ENCODE data around the gene SLC9A9. TPM values are rescaled to one million over a fixed set of nuclear protein-coding genes. Genes with fewer than 3 reads are reported as not detected.
A peak's percentile ranks its signal among the peaks of the same experiment; 100 is the strongest.

SLC9A9 gene
- total RNA-seq, 1 experiment from 2014 or later: 1.4 TPM

DNA sequence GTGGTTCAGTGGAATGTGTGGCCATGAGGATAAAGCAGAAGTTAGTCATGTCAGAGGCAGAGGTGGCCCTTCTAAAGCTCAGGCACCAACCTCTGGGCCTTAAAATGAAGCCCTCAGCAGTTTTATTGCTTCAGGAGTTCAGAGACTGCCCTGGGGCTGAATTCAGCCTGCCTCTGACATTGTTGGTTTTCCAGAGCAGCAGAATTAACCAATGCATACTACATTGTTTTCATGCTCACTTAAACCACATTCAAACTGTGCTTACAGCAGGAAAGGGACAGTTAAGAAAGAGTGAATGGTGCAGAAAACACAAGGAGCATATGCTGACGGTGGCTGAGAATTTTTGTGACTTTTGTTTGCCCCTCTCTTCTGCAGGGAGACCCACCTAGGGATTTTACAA lies 408.5 kb downstream of the SLC9A9 start:
- Histone ChIP-seq H3K4me3 (ENCODE audit: low read depth, low read length, poor library complexity, severe bottlenecking) (no peak overlapping the region), H3K9me3 (ENCODE audit: low read depth, low read length, poor library complexity, severe bottlenecking) (no peaks in the 10 kb centered on the region), H3K36me3 (ENCODE audit: insufficient read depth, low read length, poor library complexity, severe bottlenecking) (no peaks in the 10 kb centered on the region), H3K4me1 (ENCODE audit: insufficient read depth, low read length, poor library complexity, severe bottlenecking) (no peaks in the 10 kb centered on the region), H3K27me3 (replicated peaks; ENCODE audit: insufficient read depth, low read depth, low read length, poor library complexity) (no peaks in the 10 kb centered on the region), H3K27ac (ENCODE audit: low read depth, low read length, poor library complexity, severe bottlenecking) (no peak overlapping the region)
- POLR2A ChIA-PET (ENCODE audit: low non-redundant PET): no interaction called here
- CTCF ChIA-PET: no interaction called here
- intact Hi-C loops (cut with micrococcal nuclease; ENCODE audit: unreplicated experiment): no loop called here
- TF ChIP-seq EZH2 (IDR thresholded peaks at IDR 0.05; ENCODE audit: borderline replicate concordance, low read depth, low read length, poor library complexity, severe bottlenecking): no peak
- TF ChIP-seq, protein P1, sequence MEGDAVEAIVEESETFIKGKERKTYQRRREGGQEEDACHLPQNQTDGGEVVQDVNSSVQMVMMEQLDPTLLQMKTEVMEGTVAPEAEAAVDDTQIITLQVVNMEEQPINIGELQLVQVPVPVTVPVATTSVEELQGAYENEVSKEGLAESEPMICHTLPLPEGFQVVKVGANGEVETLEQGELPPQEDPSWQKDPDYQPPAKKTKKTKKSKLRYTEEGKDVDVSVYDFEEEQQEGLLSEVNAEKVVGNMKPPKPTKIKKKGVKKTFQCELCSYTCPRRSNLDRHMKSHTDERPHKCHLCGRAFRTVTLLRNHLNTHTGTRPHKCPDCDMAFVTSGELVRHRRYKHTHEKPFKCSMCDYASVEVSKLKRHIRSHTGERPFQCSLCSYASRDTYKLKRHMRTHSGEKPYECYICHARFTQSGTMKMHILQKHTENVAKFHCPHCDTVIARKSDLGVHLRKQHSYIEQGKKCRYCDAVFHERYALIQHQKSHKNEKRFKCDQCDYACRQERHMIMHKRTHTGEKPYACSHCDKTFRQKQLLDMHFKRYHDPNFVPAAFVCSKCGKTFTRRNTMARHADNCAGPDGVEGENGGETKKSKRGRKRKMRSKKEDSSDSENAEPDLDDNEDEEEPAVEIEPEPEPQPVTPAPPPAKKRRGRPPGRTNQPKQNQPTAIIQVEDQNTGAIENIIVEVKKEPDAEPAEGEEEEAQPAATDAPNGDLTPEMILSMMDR (conservative IDR thresholded peaks at IDR 0.05; ENCODE audit: low read depth, low read length): no peak
- no TSS peak for BruUV-seq (replicated peaks)
- peak; percentile 12 for DNase-seq (ENCODE audit: low spot score)

DNA sequence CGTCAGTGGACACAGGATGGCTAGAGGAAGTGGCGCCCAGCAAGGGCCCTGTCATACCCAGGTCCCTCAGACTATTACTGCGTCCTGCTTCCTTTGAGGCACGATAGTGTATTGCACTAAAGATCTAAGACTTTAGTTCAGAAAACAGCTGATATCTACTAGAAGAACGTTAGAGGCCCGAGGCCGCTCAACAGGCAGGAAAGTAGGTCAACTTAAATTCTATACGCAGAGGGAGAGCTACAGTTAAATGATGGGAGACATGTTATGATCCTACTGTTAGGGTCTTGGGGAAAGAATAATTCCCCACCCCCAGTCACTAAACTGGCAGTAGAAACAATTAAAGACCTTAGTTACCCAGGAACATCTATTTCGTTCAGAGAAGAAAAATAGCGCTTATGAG lies 410.9 kb downstream of the SLC9A9 start:
- H3K9me3 ChIP-seq (ENCODE audit: low read depth, low read length, poor library complexity, severe bottlenecking): no peaks in the 10 kb centered on the region
- no peak overlapping the region for H3K27ac ChIP-seq (ENCODE audit: low read depth, low read length, poor library complexity, severe bottlenecking)
- H3K4me1 ChIP-seq (ENCODE audit: insufficient read depth, low read length, poor library complexity, severe bottlenecking): no peaks in the 10 kb centered on the region
- ChIA-PET POLR2A (ENCODE audit: low non-redundant PET) (no interaction called here), CTCF (no interaction called here)
- BruUV-seq (replicated peaks): no TSS peak
- intact Hi-C loops (cut with micrococcal nuclease; ENCODE audit: unreplicated experiment): no loop called here
- H3K4me3 ChIP-seq (ENCODE audit: low read depth, low read length, poor library complexity, severe bottlenecking): no peak overlapping the region
- H3K27me3 ChIP-seq (replicated peaks; ENCODE audit: insufficient read depth, low read depth, low read length, poor library complexity): no peaks in the 10 kb centered on the region
- no peak for DNase-seq (ENCODE audit: low spot score)
- H3K36me3 ChIP-seq (ENCODE audit: insufficient read depth, low read length, poor library complexity, severe bottlenecking): no peaks in the 10 kb centered on the region
- TF ChIP-seq EZH2 (IDR thresholded peaks at IDR 0.05; ENCODE audit: borderline replicate concordance, low read depth, low read length, poor library complexity, severe bottlenecking): no peak
- TF ChIP-seq, protein P1 (conservative IDR thresholded peaks at IDR 0.05; ENCODE audit: low read depth, low read length): no peak

GRCh38 chr3:143436231-143436930 lies 411.9 kb downstream of the SLC9A9 start:
- intact Hi-C loops (cut with micrococcal nuclease; ENCODE audit: unreplicated experiment): no loop called here
- CTCF ChIA-PET: no interaction called here
- no peaks in the 10 kb centered on the region for H3K36me3 ChIP-seq (ENCODE audit: insufficient read depth, low read length, poor library complexity, severe bottlenecking)
- H3K4me3 ChIP-seq (ENCODE audit: low read depth, low read length, poor library complexity, severe bottlenecking): no peak overlapping the region
- DNase-seq (ENCODE audit: low spot score): no peak
- POLR2A ChIA-PET (ENCODE audit: low non-redundant PET): no interaction called here
- H3K4me1 ChIP-seq (ENCODE audit: insufficient read depth, low read length, poor library complexity, severe bottlenecking): no peaks in the 10 kb centered on the region
- H3K9me3 ChIP-seq (ENCODE audit: low read depth, low read length, poor library complexity, severe bottlenecking): no peaks in the 10 kb centered on the region
- TF ChIP-seq, protein P1 (conservative IDR thresholded peaks at IDR 0.05; ENCODE audit: low read depth, low read length): no peak
- H3K27ac ChIP-seq (ENCODE audit: low read depth, low read length, poor library complexity, severe bottlenecking): no peak overlapping the region
- no peaks in the 10 kb centered on the region for H3K27me3 ChIP-seq (replicated peaks; ENCODE audit: insufficient read depth, low read depth, low read length, poor library complexity)
- no TSS peak for BruUV-seq (replicated peaks)
